ENCODE data around the gene PPP2R5C. TPM values are rescaled to one million over a fixed set of nuclear protein-coding genes. Genes with fewer than 3 reads are reported as not detected.

PPP2R5C gene
- total and polyA plus RNA-seq, 2 donors (not counting 3 experiments of a cell fraction or from before 2014, with no cell fraction given) = 42.6 to 83.6 TPM

- CTCF ChIA-PET = interaction anchor here (1.2 to 2.8 kb wide), 5 partner anchors 11 to 162 kb away, joined by 4 to 19 read pairs (median 5); no protein-coding TSS in a partner anchor
- Histone ChIP-seq H3K9me1 (replicated peaks; ENCODE audit: control insufficient read depth, extremely low read depth, insufficient read depth, low read length) (no peaks in the 10 kb centered on the region), H3K4me2 (ENCODE audit: insufficient read depth, low read length) (peak overlapping the region; percentile 93), H3K79me2 (ENCODE audit: control insufficient read depth, insufficient read depth, low read length) (no peaks in the 10 kb centered on the region), H3K27ac (ENCODE audit: insufficient read depth, low read depth, low read length) (no peak overlapping the region), H4K20me1 (replicated peaks; ENCODE audit: control insufficient read depth, extremely low read depth, insufficient read depth, low read length) (no peaks in the 10 kb centered on the region), H3K36me3 (ENCODE audit: control insufficient read depth in 2 of 2, extremely low read depth in 1 of 2, insufficient read depth in 2 of 2, low read length in 2 of 2) (no peaks in the 10 kb centered on the region), H3K9ac (replicated peaks; ENCODE audit: extremely low read depth, insufficient read depth, low read length) (peak overlapping the region; percentile 31), H3K27me3 (ENCODE audit: control insufficient read depth in 2 of 2, insufficient read depth in 2 of 2, low read length in 2 of 2) (peaks cover 3 to 8% of the 10 kb centered on the region in 2 experiments), H3K4me3 (replicated peaks in 1 of 3; ENCODE audit: insufficient read depth in 1 of 3, low read depth in 1 of 3, low read length in 3 of 3) (peak overlapping the region in 2 of 3 experiments; percentile 32 to 63), H2AFZ (ENCODE audit: low read depth, low read length) (peak overlapping the region; percentile 59), H3K9me3 (replicated peaks; ENCODE audit: control insufficient read depth, insufficient read depth, low read length) (no peaks in the 10 kb centered on the region), H3K4me1 (ENCODE audit: control insufficient read depth, extremely low read depth, insufficient read depth, low read length) (peaks cover 4% of the 10 kb centered on the region)
- DNase-seq (ENCODE audit: low read depth, low spot score) = peak; percentile 63
- intact Hi-C loops (cut with micrococcal nuclease) = no loop called here
- POLR2A ChIA-PET = no interaction called here
- TF ChIP-seq MAX (IDR thresholded peaks at IDR 0.05; ENCODE audit: insufficient read depth, insufficient read length) (no peak), MYC (IDR thresholded peaks at IDR 0.05; ENCODE audit: low read depth, low read length) (no peak), POLR2A (IDR thresholded peaks at IDR 0.05; ENCODE audit: low read depth, low read length) (no peak), GATA2 (IDR thresholded peaks at IDR 0.05; ENCODE audit: insufficient read depth, insufficient read length, low read depth, low read length) (peak; percentile 15)
- dilution Hi-C loops (cut with MboI; ENCODE audit: extremely low pct_ligation_motif_present, low sequenced_read_pairs) = no loop called here
- no TSS peak for BruUV-seq (replicated peaks)
- peak; percentile 59 for FAIRE-seq
These were observed 30.5 kb downstream of the PPP2R5C start for GRCh38 chr14:101791919-101792572.

DNA sequence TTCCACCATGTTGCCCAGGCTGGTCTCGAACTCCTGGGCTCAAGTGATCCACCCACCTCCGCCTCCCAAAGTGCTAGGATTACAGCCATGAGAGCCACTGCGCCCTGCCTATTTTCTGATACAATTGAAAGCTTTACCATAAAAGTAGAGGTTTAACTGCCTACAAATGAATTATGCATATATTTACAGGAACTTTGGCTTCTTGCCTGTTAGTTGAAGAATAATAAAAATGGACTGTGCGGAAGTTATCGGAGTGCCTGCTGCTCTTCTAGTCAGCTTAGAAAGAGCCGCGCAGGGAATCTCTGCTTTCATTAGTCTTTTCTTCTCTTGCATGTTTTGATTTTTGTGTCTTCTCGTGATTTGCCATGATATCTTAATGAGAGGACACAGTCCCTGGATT lies 34.5 kb downstream of the PPP2R5C start:
- intact Hi-C loops (cut with micrococcal nuclease) = no loop called here
- no peak for FAIRE-seq
- no peak overlapping the region for H3K9ac ChIP-seq (replicated peaks; ENCODE audit: extremely low read depth, insufficient read depth, low read length)
- H2AFZ ChIP-seq (ENCODE audit: low read depth, low read length) = no peak overlapping the region
- peaks cover 4% of the 10 kb centered on the region for H3K4me1 ChIP-seq (ENCODE audit: control insufficient read depth, extremely low read depth, insufficient read depth, low read length)
- no peak overlapping the region for H3K4me2 ChIP-seq (ENCODE audit: insufficient read depth, low read length)
- H3K9me1 ChIP-seq (replicated peaks; ENCODE audit: control insufficient read depth, extremely low read depth, insufficient read depth, low read length) = no peaks in the 10 kb centered on the region
- BruUV-seq (replicated peaks) = no TSS peak
- H3K9me3 ChIP-seq (replicated peaks; ENCODE audit: control insufficient read depth, insufficient read depth, low read length) = no peaks in the 10 kb centered on the region
- H3K27ac ChIP-seq (ENCODE audit: insufficient read depth, low read depth, low read length) = no peak overlapping the region
- no peak overlapping the region for H3K4me3 ChIP-seq (replicated peaks in 1 of 3; ENCODE audit: insufficient read depth in 1 of 3, low read depth in 1 of 3, low read length in 3 of 3)
- dilution Hi-C loops (cut with MboI; ENCODE audit: extremely low pct_ligation_motif_present, low sequenced_read_pairs) = no loop called here
- DNase-seq (ENCODE audit: low read depth, low spot score) = no peak
- H3K79me2 ChIP-seq (ENCODE audit: control insufficient read depth, insufficient read depth, low read length) = no peaks in the 10 kb centered on the region
- no peaks in the 10 kb centered on the region for H3K36me3 ChIP-seq (ENCODE audit: control insufficient read depth in 2 of 2, extremely low read depth in 1 of 2, insufficient read depth in 2 of 2, low read length in 2 of 2)
- POLR2A ChIA-PET = no interaction called here
- CTCF ChIA-PET = no interaction called here
- H3K27me3 ChIP-seq (ENCODE audit: control insufficient read depth in 2 of 2, insufficient read depth in 2 of 2, low read length in 2 of 2) = peaks cover 5 to 23% of the 10 kb centered on the region in 2 experiments
- no peaks in the 10 kb centered on the region for H4K20me1 ChIP-seq (replicated peaks; ENCODE audit: control insufficient read depth, extremely low read depth, insufficient read depth, low read length)
- TF ChIP-seq JUN (IDR thresholded peaks at IDR 0.05; ENCODE audit: borderline replicate concordance, insufficient read depth, insufficient read length, low read depth) (no peak), POLR2AphosphoS5 (IDR thresholded peaks at IDR 0.05; ENCODE audit: insufficient read depth, low read depth, low read length) (no peak), CTCF (IDR thresholded peaks at IDR 0.05; ENCODE audit: extremely low read depth in 1 of 2, insufficient read depth in 1 of 2, low read depth in 1 of 2, low read length in 2 of 2) (no peak), MYC (IDR thresholded peaks at IDR 0.05; ENCODE audit: low read depth, low read length) (no peak), MAX (IDR thresholded peaks at IDR 0.05; ENCODE audit: insufficient read depth, insufficient read length) (no peak), GATA2 (IDR thresholded peaks at IDR 0.05; ENCODE audit: insufficient read depth, insufficient read length, low read depth, low read length) (no peak), POLR2A (IDR thresholded peaks at IDR 0.05; ENCODE audit: low read depth, low read length) (no peak), EZH2 (IDR thresholded peaks at IDR 0.05; ENCODE audit: borderline replicate concordance, low read depth, low read length, severe bottlenecking) (no peak), FOS (IDR thresholded peaks at IDR 0.05; ENCODE audit: borderline replicate concordance, insufficient read depth, low read length) (no peak)
